Kidney tubule cell (primary cell): ENCODE data around the gene TNNT1.
"Not testable (repeated sequence)": the region's sequence is repeated elsewhere in the genome, so short reads cannot be mapped to it uniquely, and the experiment has no call there.

Experiments
- DNase-seq: peaks from one replicate; pipeline ENCODE4 v3.0.0-alpha.2; 2018; ENCODE audit warnings: low spot score

The TNNT1 gene

GRCh38 chr19:55109527-55110291, 39.3 kb downstream of the TNNT1 start:
- DNase-seq: no peak

GRCh38 chr19:55107252-55107651, 41.8 kb downstream of the TNNT1 start:
- DNase-seq: not testable (repeated sequence)

- DNase-seq: no peak
These were observed 42.4 kb downstream of the TNNT1 start for GRCh38 chr19:55106591-55106990.

- DNase-seq: no peak
These were observed 43.8 kb downstream of the TNNT1 start for GRCh38 chr19:55105237-55105636.

GRCh38 chr19:55103190-55103589, 45.8 kb downstream of the TNNT1 start:
- no peak for DNase-seq

- no peak for DNase-seq
These were observed 47.7 kb downstream of the TNNT1 start for GRCh38 chr19:55101261-55101660.

GRCh38 chr19:55099557-55100506, 49.2 kb downstream of the TNNT1 start:
- no peak for DNase-seq

- DNase-seq: no peak
These were observed 50.1 kb downstream of the TNNT1 start for GRCh38 chr19:55098716-55099556.

- DNase-seq: no peak
These were observed 50.9 kb downstream of the TNNT1 start for GRCh38 chr19:55097864-55098715.

GRCh38 chr19:55096061-55096701, 52.8 kb downstream of the TNNT1 start:
- no peak for DNase-seq

GRCh38 chr19:55095260-55096060, 53.5 kb downstream of the TNNT1 start:
- DNase-seq: no peak

GRCh38 chr19:55094456-55095259, 54.3 kb downstream of the TNNT1 start:
- no peak for DNase-seq

- DNase-seq: no peak
These were observed 56.3 kb downstream of the TNNT1 start for GRCh38 chr19:55092423-55093318.

- no peak for DNase-seq
These were observed 57.1 kb downstream of the TNNT1 start for GRCh38 chr19:55091955-55092354.

- no peak for DNase-seq
These were observed 57.7 kb downstream of the TNNT1 start for GRCh38 chr19:55091126-55091910.

- no peak for DNase-seq
These were observed 58.4 kb downstream of the TNNT1 start for GRCh38 chr19:55090564-55090963.

GRCh38 chr19:55089342-55089944, 59.6 kb downstream of the TNNT1 start:
- no peak for DNase-seq
